SU-DHL-6 (cell line): Measurements from ENCODE around the gene NTNG1.

ENCODE experiments used
- H2AFZ ChIP-seq: fragments of 200-600 bp; sonication (generic); 2 replicates; pipeline ENCODE4 v1.6.1; 2014; ENCODE audit warnings: low read depth, mild to moderate bottlenecking, moderate library complexity, mixed read lengths, antibody characterized with exemption, low read length; ENCODE audit not compliant: severe bottlenecking
- H3F3A ChIP-seq: fragments of 200-600 bp; shearing (Covaris generic); 2 replicates; pipeline ENCODE4 v1.6.0; 2016; ENCODE audit warnings: antibody characterized with exemption, mild to moderate bottlenecking; ENCODE audit not compliant: insufficient read depth
- H3K27ac ChIP-seq: fragments of 200-600 bp; sonication (generic); 2 replicates; pipeline ENCODE4 v1.5.1; 2016; ENCODE audit warnings: low read depth, mild to moderate bottlenecking, low read length, moderate library complexity, mixed read lengths
- H3K27me3 ChIP-seq: fragments of 200-600 bp; sonication (generic), shearing (Covaris generic); 2 replicates; pipeline ENCODE4 v1.6.0; 2014; ENCODE audit warnings: mild to moderate bottlenecking, low read length
- H3K36me3 ChIP-seq: fragments of 200-600 bp; sonication (generic); 2 replicates; pipeline ENCODE4 v1.6.1; 2014; ENCODE audit warnings: mild to moderate bottlenecking, low read length, mixed read lengths
- H3K4me2 ChIP-seq: fragments of 300-600, 200-600 bp; shearing (Covaris generic), sonication (generic); 2 replicates; pipeline ENCODE4 v1.6.0; 2014; ENCODE audit warnings: low read length, low read depth, mild to moderate bottlenecking; ENCODE audit not compliant: poor library complexity, severe bottlenecking
- H3K4me3 ChIP-seq: fragments of 200-600 bp; sonication (generic); 2 replicates; pipeline ENCODE4 v1.5.1; 2014; ENCODE audit warnings: antibody characterized with exemption, low read length, mild to moderate bottlenecking, mixed read lengths; ENCODE audit not compliant: insufficient read depth, poor library complexity, severe bottlenecking
- H3K79me2 ChIP-seq: fragments of 200-600 bp; sonication (generic); 2 replicates; pipeline ENCODE4 v1.6.1; 2014; ENCODE audit warnings: mild to moderate bottlenecking, low read length, moderate library complexity; ENCODE audit not compliant: insufficient read depth
- H3K9ac ChIP-seq: fragments of 200-600 bp; sonication (generic); 2 replicates; pipeline ENCODE4 v1.7.0; 2014; ENCODE audit warnings: mild to moderate bottlenecking, low read length
- H3K9me2 ChIP-seq: fragments of 200-600 bp; sonication (generic); replicated peaks from 2 replicates; pipeline ENCODE4 v1.6.1; 2014; ENCODE audit warnings: low read length; ENCODE audit not compliant: insufficient read depth
- H3K9me3 ChIP-seq: fragments of 200-600 bp; sonication (generic); 2 replicates; pipeline ENCODE4 v1.6.1; 2014; ENCODE audit warnings: low read length, mixed read lengths; ENCODE audit not compliant: insufficient read depth
- H4K20me1 ChIP-seq: fragments of 200-600 bp; sonication (generic); 2 replicates; pipeline ENCODE4 v1.6.1; 2014; ENCODE audit warnings: low read depth, mild to moderate bottlenecking, antibody characterized with exemption, low read length, moderate library complexity, mixed read lengths
- EZH2phosphoT487 ChIP-seq: fragments of 200-600 bp; sonication (generic), shearing (Covaris generic); conservative IDR thresholded peaks from 2 replicates; pipeline ENCODE4 v1.6.1; 2018; ENCODE audit warnings: mild to moderate bottlenecking, antibody characterized with exemption, low read length, moderate library complexity, mixed read lengths
- TF ChIP-seq, protein P1 (sequence below): fragments of 200-600 bp; sonication (generic); IDR thresholded peaks from one replicate; pipeline ENCODE4 v1.5.1; 2017; ENCODE audit warnings: antibody characterized with exemption, mild to moderate bottlenecking, low read length, moderate library complexity; ENCODE audit not compliant: insufficient read depth, poor library complexity, severe bottlenecking

The NTNG1 gene

GRCh38 chr1:107246775-107247345, 106.0 kb downstream of the NTNG1 start:
- H3K9me2 ChIP-seq, result no peaks in the 10 kb centered on the region
- H3K79me2 ChIP-seq, result no peaks in the 10 kb centered on the region
- no peak overlapping the region for H3K27ac ChIP-seq
- H3K9ac ChIP-seq, result no peak overlapping the region
- no peak overlapping the region for H2AFZ ChIP-seq
- H3K27me3 ChIP-seq, result no peaks in the 10 kb centered on the region
- no peak for TF ChIP-seq EZH2phosphoT487
- TF ChIP-seq, protein P1, sequence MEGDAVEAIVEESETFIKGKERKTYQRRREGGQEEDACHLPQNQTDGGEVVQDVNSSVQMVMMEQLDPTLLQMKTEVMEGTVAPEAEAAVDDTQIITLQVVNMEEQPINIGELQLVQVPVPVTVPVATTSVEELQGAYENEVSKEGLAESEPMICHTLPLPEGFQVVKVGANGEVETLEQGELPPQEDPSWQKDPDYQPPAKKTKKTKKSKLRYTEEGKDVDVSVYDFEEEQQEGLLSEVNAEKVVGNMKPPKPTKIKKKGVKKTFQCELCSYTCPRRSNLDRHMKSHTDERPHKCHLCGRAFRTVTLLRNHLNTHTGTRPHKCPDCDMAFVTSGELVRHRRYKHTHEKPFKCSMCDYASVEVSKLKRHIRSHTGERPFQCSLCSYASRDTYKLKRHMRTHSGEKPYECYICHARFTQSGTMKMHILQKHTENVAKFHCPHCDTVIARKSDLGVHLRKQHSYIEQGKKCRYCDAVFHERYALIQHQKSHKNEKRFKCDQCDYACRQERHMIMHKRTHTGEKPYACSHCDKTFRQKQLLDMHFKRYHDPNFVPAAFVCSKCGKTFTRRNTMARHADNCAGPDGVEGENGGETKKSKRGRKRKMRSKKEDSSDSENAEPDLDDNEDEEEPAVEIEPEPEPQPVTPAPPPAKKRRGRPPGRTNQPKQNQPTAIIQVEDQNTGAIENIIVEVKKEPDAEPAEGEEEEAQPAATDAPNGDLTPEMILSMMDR, result no peak
- H3K4me3 ChIP-seq, result no peak overlapping the region
- no peaks in the 10 kb centered on the region; the same call in 1 of the 2 replicates for H4K20me1 ChIP-seq
- no peaks in the 10 kb centered on the region for H3K9me3 ChIP-seq
- no peaks in the 10 kb centered on the region for H3K36me3 ChIP-seq
- H3K4me2 ChIP-seq, result no peak overlapping the region
- no peaks in the 10 kb centered on the region for H3F3A ChIP-seq

GRCh38 chr1:107247679-107248078, 106.8 kb downstream of the NTNG1 start:
- Histone ChIP-seq H3F3A (no peaks in the 10 kb centered on the region), H3K4me3 (no peak overlapping the region), H3K9ac (no peak overlapping the region), H2AFZ (no peak overlapping the region), H3K79me2 (no peaks in the 10 kb centered on the region), H3K9me3 (no peaks in the 10 kb centered on the region), H4K20me1 (no peaks in the 10 kb centered on the region; the same call in 1 of the 2 replicates), H3K9me2 (no peaks in the 10 kb centered on the region), H3K27me3 (no peaks in the 10 kb centered on the region), H3K4me2 (no peak overlapping the region), H3K27ac (no peak overlapping the region), H3K36me3 (no peaks in the 10 kb centered on the region)
- no peak for TF ChIP-seq EZH2phosphoT487
- TF ChIP-seq, protein P1, result no peak

GRCh38 chr1:107250169-107250568, 109.3 kb downstream of the NTNG1 start:
- Histone ChIP-seq H3K27me3 (no peaks in the 10 kb centered on the region), H3K9me3 (no peaks in the 10 kb centered on the region), H4K20me1 (no peaks in the 10 kb centered on the region), H3K36me3 (no peaks in the 10 kb centered on the region), H3K9ac (no peak overlapping the region), H3K4me3 (no peak overlapping the region), H3K79me2 (no peaks in the 10 kb centered on the region), H3K27ac (no peak overlapping the region), H3K9me2 (no peaks in the 10 kb centered on the region), H3K4me2 (no peak overlapping the region), H3F3A (no peaks in the 10 kb centered on the region), H2AFZ (no peak overlapping the region)
- TF ChIP-seq, protein P1, result no peak
- TF ChIP-seq EZH2phosphoT487, result no peak
